IPS-NIHi7 (cell line): ENCODE measurements around the gene P4HB.

Source experiments
- DNase-seq: peaks from one replicate; pipeline ENCODE4 v3.0.0; 2012; ENCODE audit warnings: mixed read lengths; ENCODE audit errors: extremely low spot score

Gene P4HB

GRCh38 chr17:81898029-81898866, 37.9 kb upstream of the P4HB start:
- no peak for DNase-seq

GRCh38 chr17:81895400-81895799, 35.1 kb upstream of the P4HB start:
- DNase-seq, result no peak

GRCh38 chr17:81891303-81891552, 30.9 kb upstream of the P4HB start:
- no peak for DNase-seq

- DNase-seq, result no peak
These were observed 30.3 kb upstream of the P4HB start for GRCh38 chr17:81890447-81891302.

- DNase-seq, result no peak
These were observed 29.3 kb upstream of the P4HB start for GRCh38 chr17:81889602-81890001.

- DNase-seq, result no peak
These were observed 28.8 kb upstream of the P4HB start for GRCh38 chr17:81888988-81889595.

- DNase-seq, result no peak
These were observed 28.0 kb upstream of the P4HB start for GRCh38 chr17:81888105-81888987.

GRCh38 chr17:81885869-81886548, 25.7 kb upstream of the P4HB start:
- DNase-seq, result no peak

- no peak for DNase-seq
These were observed 25.1 kb upstream of the P4HB start for GRCh38 chr17:81885454-81885853.

GRCh38 chr17:81884968-81885367, 24.6 kb upstream of the P4HB start:
- DNase-seq, result no peak

GRCh38 chr17:81884520-81884919, 24.2 kb upstream of the P4HB start:
- DNase-seq, result no peak

- DNase-seq, result no peak
These were observed 18.8 kb upstream of the P4HB start for GRCh38 chr17:81879121-81879520.

- no peak for DNase-seq
These were observed 18.0 kb upstream of the P4HB start for GRCh38 chr17:81878294-81878693.

- no peak for DNase-seq
These were observed 17.2 kb upstream of the P4HB start for GRCh38 chr17:81877569-81877968.

- peak; percentile 95 for DNase-seq
These were observed 11.3 kb upstream of the P4HB start for GRCh38 chr17:81871387-81872230.

GRCh38 chr17:81870981-81871386, 10.6 kb upstream of the P4HB start, which contains the start of gene ARHGDIA:
Gene ARHGDIA (minus strand): TSS chr17:81871337. CDS start chr17:81869930, 1,407 bp downstream.
- DNase-seq, result no peak

- no peak for DNase-seq
These were observed 10.0 kb upstream of the P4HB start for GRCh38 chr17:81870131-81870980.

- DNase-seq, result peak; percentile 77
These were observed 9.1 kb upstream of the P4HB start for GRCh38 chr17:81869221-81870130.
